ENCODE data around the gene HNRNPA0.

HNRNPA0 gene

DNA sequence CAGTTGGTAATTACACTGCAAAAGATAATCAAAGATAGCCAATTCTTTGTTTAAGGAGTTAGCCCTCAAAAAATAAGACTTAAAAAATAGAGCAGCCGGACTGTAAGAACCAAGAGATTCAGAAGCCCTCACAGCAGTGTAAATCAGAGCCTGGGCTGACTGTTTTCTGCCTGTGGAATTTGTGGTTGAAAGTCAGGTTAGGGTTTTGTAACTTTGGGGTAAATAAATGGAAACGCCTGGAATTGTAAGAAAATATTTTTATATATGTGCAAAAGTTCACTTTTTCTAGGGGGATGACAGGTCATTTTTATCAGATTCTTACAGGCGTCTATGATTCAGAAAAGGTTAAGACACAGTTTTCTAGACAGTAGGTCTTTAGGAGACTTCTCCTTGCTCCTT, 53.9 kb downstream of the HNRNPA0 start:
- no peak for ATAC-seq

DNA sequence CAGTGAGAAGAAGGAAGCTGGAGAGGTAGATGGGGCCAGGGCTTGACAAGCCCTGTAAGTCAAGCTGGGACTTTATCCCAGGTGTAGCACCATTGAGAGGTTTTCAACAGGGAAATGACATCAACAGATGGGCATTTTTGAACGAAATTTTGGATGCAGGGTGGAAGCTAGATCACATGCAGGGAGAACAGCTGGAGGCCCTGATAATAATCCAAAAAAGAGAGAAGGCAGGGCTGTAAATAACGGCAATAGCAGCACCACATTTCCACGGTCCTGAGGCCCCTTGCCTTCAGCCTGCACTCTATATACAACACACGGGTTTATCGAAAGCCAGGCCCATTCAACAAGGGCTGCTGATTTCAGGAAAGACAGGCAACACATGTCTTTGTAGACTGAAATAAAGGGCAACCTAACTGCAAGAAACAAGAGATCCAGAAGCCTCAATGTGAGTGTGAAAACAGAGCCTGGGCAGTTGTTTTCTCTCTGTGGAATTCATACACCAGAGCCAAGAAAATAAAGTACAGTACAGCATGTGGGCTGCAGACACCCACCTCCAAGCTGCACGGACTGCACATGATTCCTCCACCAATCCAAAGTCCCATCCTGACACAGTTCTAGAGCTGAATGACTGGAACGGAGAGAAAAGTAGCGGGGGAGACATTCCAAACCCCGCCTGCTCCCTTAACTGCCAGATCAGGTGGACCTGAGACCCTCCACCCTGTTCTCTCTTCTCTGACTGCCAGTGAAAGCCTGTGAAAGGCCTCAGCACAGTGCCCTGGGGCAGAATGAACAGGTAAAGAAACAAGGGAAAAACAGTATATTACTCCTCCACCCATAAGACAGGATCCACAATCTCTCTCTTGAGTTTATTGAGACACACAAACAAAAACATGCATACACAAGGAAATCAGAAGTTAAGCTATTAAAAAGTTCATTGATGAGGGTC, 54.6 kb downstream of the HNRNPA0 start:
- no peak for ATAC-seq
- TF ChIP-seq ZFP3 (CRISPR knock-in tag; IDR thresholded peaks at IDR 0.05) (no peak), GLIS3 (CRISPR knock-in tag; IDR thresholded peaks at IDR 0.05) (no peak), TOX (CRISPR knock-in tag; IDR thresholded peaks at IDR 0.05; ENCODE audit: borderline replicate concordance) (no peak), ZC3H10 (CRISPR knock-in tag; IDR thresholded peaks at IDR 0.05) (no peak), ZNF565 (CRISPR knock-in tag; conservative IDR thresholded peaks at IDR 0.05; ENCODE audit: low read depth) (no peak)
- TF ChIP-seq, protein P1, sequence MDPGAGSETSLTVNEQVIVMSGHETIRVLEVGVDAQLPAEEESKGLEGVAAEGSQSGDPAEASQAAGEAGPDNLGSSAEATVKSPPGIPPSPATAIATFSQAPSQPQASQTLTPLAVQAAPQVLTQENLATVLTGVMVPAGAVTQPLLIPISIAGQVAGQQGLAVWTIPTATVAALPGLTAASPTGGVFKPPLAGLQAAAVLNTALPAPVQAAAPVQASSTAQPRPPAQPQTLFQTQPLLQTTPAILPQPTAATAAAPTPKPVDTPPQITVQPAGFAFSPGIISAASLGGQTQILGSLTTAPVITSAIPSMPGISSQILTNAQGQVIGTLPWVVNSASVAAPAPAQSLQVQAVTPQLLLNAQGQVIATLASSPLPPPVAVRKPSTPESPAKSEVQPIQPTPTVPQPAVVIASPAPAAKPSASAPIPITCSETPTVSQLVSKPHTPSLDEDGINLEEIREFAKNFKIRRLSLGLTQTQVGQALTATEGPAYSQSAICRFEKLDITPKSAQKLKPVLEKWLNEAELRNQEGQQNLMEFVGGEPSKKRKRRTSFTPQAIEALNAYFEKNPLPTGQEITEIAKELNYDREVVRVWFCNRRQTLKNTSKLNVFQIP (CRISPR knock-in tag; IDR thresholded peaks at IDR 0.05; ENCODE audit: borderline replicate concordance, low read depth): no peak
- TF ChIP-seq, protein P2, sequence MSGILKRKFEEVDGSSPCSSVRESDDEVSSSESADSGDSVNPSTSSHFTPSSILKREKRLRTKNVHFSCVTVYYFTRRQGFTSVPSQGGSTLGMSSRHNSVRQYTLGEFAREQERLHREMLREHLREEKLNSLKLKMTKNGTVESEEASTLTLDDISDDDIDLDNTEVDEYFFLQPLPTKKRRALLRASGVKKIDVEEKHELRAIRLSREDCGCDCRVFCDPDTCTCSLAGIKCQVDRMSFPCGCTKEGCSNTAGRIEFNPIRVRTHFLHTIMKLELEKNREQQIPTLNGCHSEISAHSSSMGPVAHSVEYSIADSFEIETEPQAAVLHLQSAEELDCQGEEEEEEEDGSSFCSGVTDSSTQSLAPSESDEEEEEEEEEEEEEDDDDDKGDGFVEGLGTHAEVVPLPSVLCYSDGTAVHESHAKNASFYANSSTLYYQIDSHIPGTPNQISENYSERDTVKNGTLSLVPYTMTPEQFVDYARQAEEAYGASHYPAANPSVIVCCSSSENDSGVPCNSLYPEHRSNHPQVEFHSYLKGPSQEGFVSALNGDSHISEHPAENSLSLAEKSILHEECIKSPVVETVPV (CRISPR knock-in tag; IDR thresholded peaks at IDR 0.05): no peak

More for the DNA sequence above, 53.9 kb downstream of the HNRNPA0 start:
- no peak for TF ChIP-seq RARB (CRISPR knock-in tag; IDR thresholded peaks at IDR 0.05)
- no peak for TF ChIP-seq OSR1 (CRISPR knock-in tag; IDR thresholded peaks at IDR 0.05)
- no peak for TF ChIP-seq ZNF70 (CRISPR knock-in tag; IDR thresholded peaks at IDR 0.05)
- TF ChIP-seq, protein P1 (CRISPR knock-in tag; IDR thresholded peaks at IDR 0.05; ENCODE audit: borderline replicate concordance, low read depth): no peak
- TF ChIP-seq BACH2 (CRISPR knock-in tag; IDR thresholded peaks at IDR 0.05; ENCODE audit: borderline replicate concordance): no peak
- TF ChIP-seq TOX (CRISPR knock-in tag; IDR thresholded peaks at IDR 0.05; ENCODE audit: borderline replicate concordance): no peak
- no peak for TF ChIP-seq PPARA (CRISPR knock-in tag; IDR thresholded peaks at IDR 0.05; ENCODE audit: borderline replicate concordance)
- TF ChIP-seq, protein P3, sequence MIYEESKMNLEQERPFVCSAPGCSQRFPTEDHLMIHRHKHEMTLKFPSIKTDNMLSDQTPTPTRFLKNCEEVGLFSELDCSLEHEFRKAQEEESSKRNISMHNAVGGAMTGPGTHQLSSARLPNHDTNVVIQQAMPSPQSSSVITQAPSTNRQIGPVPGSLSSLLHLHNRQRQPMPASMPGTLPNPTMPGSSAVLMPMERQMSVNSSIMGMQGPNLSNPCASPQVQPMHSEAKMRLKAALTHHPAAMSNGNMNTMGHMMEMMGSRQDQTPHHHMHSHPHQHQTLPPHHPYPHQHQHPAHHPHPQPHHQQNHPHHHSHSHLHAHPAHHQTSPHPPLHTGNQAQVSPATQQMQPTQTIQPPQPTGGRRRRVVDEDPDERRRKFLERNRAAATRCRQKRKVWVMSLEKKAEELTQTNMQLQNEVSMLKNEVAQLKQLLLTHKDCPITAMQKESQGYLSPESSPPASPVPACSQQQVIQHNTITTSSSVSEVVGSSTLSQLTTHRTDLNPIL (CRISPR knock-in tag; IDR thresholded peaks at IDR 0.05; ENCODE audit: low read depth): no peak
- TF ChIP-seq, protein P2 (CRISPR knock-in tag; IDR thresholded peaks at IDR 0.05): no peak
- TF ChIP-seq ZNF8 (CRISPR knock-in tag; IDR thresholded peaks at IDR 0.05): no peak
- no peak for TF ChIP-seq TCF4 (CRISPR knock-in tag; IDR thresholded peaks at IDR 0.05; ENCODE audit: borderline replicate concordance)
- TF ChIP-seq CSDC2 (CRISPR knock-in tag; IDR thresholded peaks at IDR 0.05): no peak
- TF ChIP-seq ISL1 (CRISPR knock-in tag; IDR thresholded peaks at IDR 0.05): no peak
- no peak for TF ChIP-seq GLIS3 (CRISPR knock-in tag; IDR thresholded peaks at IDR 0.05)
- no peak for TF ChIP-seq ZFP3 (CRISPR knock-in tag; IDR thresholded peaks at IDR 0.05)
- no peak for TF ChIP-seq ZFP30 (CRISPR knock-in tag; IDR thresholded peaks at IDR 0.05)
- TF ChIP-seq ARNTL (CRISPR knock-in tag; IDR thresholded peaks at IDR 0.05; ENCODE audit: borderline replicate concordance, low read depth): no peak
- TF ChIP-seq ESRRG (CRISPR knock-in tag; IDR thresholded peaks at IDR 0.05): no peak
- TF ChIP-seq, protein P4, sequence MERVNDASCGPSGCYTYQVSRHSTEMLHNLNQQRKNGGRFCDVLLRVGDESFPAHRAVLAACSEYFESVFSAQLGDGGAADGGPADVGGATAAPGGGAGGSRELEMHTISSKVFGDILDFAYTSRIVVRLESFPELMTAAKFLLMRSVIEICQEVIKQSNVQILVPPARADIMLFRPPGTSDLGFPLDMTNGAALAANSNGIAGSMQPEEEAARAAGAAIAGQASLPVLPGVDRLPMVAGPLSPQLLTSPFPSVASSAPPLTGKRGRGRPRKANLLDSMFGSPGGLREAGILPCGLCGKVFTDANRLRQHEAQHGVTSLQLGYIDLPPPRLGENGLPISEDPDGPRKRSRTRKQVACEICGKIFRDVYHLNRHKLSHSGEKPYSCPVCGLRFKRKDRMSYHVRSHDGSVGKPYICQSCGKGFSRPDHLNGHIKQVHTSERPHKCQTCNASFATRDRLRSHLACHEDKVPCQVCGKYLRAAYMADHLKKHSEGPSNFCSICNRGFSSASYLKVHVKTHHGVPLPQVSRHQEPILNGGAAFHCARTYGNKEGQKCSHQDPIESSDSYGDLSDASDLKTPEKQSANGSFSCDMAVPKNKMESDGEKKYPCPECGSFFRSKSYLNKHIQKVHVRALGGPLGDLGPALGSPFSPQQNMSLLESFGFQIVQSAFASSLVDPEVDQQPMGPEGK (CRISPR knock-in tag; IDR thresholded peaks at IDR 0.05; ENCODE audit: borderline replicate concordance): no peak
